NCI-H1417 (cell line): ENCODE measurements around the gene IGF2BP2.
"Not testable (repeated sequence)": the region's sequence is repeated elsewhere in the genome, so short reads cannot be mapped to it uniquely, and the experiment has no call there.

Source experiments
- DNase-seq, 3 experiments: peaks; one replicate each; lab custom pipeline; 2025; lab: John Stamatoyannopoulos, UW

Gene IGF2BP2

DNA sequence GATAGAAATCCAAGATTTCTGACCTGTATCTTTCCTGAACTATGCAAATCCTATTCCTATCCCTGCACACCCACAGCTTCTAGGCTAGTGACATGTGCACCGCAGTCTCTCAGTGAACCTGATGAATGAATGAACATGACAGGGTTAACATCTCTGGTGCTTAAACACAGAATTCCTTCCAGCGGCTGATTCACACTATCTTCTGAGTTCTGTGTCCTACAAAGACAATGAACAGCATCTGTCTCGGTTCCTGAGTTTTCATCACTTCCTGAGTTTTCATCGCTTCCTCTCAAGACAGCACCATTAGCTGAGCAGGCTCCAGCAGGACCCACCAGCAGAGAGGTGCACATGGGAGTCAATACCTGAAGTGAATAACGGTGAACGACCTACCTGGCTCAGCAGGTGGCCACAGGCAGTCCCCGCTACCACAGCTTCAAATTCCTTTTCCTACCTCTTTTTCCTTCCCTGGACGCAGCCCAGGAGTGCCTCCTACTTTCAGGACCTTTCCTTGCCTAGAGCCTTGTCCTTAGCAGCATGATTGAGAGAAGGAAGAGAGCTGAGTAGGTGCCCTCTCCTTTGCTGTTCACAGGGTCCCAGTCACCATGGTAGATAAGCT, 113.5 kb downstream of the IGF2BP2 start:
- no peak for DNase-seq

DNA sequence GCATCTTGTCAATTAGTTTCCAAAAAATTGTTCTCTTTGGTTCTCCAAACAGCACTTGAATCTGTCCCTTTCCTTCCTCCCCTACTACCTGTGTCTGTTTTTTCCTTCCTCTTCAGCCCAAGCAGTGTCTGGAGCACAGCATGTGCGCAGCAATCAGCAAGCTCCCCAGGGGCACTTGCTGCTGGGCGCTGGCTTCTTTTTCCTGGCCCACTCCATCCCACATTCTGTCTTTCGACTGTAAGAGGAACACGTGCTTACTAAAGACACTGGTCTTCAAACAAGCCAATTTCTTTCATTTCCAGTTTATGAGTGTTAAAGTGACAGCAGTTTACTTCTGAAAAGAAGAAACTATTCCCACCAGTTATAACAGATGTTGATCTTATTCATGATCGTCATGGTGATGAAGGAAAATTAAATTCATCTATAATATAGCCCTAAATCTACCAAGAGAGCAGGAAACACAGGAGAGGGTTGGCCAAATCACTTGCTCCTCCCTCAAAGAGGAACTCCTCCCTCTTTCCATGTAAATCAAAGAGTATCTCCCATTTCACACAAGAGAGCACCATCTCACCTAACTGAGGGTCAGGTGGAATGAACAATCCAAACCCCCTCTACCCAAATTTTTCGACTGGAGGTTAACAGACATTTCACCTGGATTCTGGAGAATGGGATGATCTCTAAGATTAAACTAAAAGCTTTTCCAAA, 115.4 kb downstream of the IGF2BP2 start:
- peak in 2 of 3 experiments; percentile 65 to 79 for DNase-seq

DNA sequence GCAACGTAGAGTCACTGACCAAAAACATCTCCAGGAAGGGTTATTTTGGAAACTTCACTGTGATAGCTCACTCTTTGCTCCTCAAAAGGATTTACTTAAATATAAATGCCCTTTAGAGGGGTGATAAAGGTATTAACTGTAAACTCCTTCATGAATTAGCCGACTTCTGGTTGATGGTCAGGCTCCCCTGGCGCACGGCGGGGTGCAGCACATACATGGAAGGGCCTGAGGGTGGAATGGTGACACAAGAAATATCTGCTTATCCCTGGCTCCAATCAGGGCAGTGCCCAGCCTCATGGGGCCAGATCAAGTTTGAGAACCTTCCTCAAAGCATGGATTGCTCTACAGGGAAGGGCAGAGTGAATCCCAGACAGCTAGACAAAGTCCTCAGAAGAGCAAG, 116.5 kb downstream of the IGF2BP2 start:
- DNase-seq: no peak

DNA sequence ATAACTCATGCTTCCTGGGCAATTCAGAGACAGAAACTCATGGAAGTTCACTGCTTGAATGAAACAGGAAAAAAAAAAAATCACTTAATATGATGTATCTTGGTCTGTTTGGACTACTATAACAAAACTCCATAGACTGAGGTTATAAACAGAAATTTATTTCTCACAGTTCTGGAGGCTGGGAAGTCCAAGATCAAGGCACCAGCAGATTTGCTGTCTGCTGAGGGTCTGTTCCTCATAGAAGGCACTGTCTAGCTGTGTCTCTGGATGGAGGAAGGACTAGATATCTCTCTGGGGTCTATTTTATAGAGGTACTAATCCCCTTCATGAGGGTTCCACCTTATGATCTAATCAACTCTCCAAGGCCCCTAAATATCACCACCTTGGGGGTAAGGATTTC, 119.3 kb downstream of the IGF2BP2 start:
- no peak for DNase-seq

DNA sequence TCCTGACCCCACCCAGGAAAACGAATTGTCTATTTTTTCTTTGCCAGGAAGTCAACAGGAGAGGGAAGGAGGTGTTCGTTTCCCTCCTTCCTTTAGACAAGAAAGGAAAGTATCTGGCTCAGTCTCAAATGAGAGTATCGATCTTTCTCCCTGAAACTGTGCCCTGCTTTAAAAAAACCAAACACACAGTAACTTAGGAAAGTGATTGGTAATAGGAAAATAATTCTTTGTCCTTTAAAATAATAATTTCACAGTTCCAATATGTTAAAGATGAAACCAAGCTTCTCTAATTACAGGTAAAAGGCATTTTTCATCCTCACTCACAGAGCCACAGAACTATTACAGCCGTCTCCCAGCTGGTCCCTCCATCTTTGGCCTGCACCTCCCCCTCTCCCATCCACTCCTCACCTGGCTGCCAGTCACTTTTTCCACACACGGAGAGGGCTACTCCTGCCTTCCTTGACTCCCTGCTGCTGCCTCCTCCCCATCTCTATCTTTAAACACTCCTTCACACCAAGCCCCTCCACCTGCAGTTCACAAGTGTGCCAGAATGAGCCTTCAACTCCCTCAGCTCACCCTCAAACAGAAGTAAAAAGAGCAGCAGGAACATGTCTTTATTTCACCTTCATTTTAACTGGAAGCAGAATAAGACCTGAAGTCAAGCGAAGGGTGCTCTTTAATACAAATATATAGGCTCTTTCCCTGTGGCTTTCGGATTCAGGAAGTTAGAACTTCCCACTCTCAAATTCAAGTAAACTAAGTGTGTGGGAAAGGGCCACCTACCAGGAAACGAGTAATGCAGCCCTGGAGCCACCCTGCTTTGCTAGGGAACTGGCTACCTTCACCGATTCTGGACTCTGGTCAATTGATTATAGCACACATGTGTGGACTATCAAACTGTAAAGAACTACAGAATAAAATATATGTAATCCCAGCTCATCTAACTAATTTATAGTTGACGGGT, 122.3 kb downstream of the IGF2BP2 start:
- DNase-seq: peak in 2 of 3 experiments; percentile 32 to 63

DNA sequence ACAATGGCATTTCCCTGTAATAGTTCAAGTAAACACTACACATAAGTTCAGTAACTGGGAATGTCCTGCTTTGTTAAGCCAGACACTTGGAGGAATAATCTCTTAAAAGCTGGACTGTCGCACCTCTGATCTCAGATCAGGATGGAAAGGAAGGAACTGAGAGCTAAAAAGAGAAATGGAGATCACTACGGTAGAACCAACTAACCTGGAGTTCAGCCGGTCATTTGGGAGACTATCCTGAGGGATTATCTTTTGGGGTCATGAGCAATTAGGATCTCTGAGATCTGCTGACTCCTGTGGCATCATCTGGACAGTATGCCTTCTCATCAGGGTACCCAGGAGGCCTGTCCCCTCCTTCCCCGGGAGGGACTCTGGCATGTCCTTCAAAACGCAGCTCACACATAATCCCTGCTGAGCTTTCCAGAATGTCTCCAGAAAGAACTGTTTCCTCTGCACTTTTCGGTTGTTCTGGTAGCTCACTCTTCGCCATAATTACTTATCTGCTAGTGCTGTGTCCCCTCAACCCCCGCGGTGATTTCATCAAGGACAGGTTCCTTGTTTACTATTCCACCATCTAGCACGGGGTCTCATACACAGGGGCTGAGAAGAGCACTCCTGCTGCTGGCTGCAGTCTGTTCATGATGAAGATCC, 123.1 kb downstream of the IGF2BP2 start:
- DNase-seq: peak in 2 of 3 experiments; percentile 24 to 62

DNA sequence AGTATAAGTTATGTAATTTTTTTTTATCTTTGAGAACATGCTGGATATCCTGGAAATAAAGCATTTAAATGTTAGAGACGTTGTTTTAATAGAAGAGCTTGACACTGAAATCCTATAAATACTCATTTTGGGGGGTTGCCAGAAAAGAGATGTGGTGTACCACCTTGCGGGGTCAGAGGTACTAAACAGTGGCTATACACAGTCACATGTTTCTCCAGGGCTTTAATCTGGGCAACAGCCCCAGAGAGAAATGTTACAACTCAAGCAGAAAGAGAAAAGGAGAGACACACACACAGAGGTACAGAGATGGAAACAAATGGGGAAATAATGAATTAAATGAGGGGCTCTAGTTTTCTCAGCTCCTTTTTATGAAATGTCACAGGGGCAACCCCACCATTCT, 124.9 kb downstream of the IGF2BP2 start:
- no peak for DNase-seq

DNA sequence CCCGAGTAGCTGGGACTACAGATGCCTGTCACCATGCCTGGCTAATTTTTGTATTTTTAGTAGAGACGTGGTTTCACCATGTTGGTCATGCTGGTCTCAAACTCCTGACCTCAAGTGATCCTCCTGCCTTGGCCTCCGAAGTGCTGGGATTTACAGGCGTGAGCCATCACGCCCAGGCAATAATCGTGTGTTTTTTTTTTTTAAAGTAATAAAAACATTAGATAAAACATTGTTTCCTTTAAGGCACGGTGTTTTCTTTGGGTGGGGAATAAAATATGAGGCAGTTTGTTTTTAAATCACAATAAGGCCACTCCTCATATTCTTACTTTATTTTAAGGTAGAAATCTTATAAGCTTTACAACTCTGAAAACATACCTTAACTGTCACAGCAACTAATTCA, 127.6 kb downstream of the IGF2BP2 start:
- not testable (repeated sequence) for DNase-seq

DNA sequence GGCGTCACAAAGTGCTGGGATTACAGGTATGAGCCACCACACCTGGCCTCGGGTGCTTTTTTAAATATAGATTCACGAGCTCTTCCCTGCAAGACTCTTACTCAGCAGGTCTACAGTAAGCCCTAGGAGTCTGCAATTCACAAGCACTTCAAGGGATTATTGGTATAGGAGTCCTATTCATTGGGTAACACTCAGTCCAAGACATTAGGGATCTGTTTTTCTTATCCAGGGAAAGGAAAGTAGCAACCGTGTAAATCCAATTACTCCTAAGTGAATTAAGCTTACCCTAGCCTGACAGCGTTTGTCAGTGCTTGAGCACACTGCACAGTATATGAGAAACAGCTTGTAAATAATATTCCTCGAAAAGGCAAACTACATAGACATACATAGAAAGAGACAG, 128.8 kb downstream of the IGF2BP2 start:
- DNase-seq: no peak

DNA sequence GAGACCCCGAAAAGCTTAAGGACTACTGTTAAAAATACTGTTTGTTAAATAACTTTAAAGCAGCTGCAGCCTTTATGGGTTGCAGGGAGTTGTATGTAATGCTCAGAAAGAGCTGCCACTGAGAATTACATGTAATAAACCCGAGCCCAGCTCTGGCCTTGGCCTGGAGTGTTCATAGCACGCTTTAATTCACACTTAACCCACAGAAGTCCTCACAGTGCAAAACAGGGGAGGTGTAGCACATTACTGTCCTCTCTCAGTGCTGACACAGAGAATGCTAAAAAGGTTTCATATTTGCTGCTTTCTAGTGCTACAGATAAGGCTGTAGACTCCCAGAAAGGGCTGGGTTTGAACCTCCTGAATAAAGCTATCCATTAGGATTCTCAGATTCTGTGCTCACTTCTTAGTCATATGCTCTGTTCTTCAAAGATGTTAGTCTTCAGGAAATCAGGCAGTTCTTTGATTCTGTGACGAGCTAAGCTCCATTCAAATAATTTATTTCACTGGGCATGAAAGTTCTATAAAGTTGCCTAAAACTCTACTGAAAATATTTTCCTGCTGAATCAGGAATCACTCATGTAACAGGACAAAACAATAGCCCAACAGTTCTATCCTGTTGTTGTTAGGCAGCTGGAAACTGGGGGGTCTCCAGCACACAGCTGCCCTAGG, 130.7 kb downstream of the IGF2BP2 start:
- DNase-seq: no peak

DNA sequence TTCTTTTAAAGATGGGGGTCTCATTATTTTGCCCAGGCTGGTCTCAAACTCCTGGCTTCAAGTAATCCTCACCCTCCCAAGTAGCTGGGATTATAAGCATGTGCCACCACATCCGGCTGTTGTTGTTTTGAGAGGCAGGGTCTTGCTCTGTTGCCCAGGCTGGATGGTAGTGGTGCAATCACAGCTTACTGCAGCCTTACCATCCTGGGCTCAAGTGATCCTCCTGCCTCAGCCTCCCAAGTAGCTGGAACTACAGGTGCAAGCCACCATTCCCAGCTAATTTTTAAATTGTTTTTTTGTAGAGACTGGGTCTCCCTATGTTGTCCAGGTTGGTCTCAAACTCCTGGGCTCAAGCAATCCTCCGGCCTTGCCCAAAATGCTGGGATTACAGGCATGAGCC, 133.2 kb downstream of the IGF2BP2 start:
- no peak for DNase-seq

DNA sequence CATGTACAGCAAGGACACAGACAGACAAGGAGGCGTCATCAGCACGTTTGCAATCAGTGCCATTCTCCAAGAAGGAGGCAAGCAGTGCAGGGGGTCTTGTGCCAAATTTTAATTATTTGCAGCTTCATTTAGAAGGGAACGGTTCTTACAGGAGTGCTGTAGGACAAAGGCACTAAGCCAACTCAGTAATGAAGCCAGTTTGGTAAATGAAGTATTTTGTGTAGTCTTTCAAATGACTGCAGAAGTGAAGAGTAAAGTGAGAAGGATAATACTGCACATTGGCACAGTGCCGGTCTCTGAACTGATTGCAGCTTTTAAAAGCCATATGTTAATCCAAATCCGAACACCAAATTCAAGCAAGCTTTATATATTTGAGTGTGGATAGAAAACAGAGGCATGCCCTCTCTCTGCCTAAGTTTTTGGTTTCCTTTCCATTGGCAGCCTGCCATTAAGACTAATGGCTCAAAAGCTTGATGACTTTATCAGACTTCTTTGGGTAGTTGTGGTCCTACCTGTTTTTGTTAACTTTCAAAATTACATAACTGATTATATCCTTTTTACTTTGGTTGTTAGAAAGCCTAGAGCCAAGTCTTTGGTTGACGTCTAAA, 137.5 kb downstream of the IGF2BP2 start:
- no peak for DNase-seq

DNA sequence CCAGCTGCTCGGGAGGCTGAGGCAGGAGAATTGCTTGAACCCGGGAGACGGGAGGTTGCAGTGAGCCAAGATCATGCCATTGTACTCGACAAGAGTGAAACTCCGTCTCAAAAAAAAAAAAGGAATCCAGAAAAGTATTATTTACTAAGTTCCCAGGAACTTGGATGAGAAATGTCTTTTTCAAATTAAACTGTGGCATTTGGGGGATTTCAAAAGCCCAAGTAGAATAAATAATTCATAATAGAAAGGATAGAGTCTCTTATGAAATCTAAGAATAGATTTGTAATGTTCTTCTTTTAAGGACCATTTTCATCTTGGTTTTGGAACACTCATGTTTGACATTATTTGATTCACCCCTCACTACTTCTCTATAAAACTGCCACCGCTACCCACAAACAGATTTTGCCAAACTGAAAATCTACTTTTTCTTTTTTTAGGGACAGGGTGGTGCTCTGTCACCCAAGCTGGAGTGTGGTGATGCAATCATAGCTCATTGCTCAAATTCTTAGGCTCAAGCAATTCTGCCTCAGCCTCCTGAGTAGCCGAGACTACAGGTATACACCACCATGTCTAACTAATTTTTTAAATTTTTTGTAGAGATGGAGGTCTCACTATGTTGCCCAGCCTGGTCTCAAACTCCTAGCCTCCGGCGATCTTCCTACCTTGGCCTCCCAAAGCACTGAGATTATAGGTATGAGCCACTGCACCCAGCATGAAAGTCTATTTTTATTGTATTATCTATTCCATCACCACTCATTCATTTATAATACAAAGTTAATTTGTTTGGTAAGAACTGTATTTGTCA, 139.4 kb downstream of the IGF2BP2 start:
- no peak for DNase-seq

DNA sequence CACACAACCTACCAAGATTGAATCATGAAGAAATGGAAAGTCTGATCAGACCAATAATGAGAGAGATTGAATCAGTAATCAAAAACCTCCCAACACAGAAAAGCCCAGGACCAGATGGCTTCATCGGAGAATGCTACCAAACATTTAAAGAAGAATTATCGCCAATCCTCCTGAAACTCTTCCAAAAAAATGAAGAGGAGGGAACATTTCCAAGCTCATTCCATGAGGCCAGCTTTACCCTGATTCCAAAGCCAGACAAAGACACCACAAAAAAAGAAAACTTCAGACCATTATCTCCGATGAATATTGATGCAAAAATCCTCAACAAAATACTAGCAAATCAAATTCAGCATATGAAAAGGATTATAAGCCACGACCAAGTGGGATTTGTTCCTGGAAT, 144.6 kb downstream of the IGF2BP2 start:
- no peak for DNase-seq

DNA sequence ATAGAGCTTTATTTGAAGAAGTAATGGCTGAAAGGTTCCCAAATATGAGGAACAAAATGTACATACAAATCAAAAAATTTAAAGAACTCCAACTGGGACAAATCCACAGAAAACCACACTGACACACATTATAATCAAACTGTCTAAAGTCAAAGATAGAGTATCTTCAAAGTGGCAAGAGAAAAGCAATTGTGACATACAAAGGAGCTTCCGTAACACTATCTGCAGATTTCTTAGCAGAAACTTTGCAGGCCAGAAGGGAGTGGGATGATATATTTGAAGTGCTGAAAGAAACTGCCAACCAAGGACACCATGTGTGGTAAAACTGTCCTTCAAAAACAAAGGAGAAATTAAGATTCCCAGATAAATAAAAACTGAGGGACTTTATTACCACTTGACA, 146.8 kb downstream of the IGF2BP2 start:
- no peak for DNase-seq

DNA sequence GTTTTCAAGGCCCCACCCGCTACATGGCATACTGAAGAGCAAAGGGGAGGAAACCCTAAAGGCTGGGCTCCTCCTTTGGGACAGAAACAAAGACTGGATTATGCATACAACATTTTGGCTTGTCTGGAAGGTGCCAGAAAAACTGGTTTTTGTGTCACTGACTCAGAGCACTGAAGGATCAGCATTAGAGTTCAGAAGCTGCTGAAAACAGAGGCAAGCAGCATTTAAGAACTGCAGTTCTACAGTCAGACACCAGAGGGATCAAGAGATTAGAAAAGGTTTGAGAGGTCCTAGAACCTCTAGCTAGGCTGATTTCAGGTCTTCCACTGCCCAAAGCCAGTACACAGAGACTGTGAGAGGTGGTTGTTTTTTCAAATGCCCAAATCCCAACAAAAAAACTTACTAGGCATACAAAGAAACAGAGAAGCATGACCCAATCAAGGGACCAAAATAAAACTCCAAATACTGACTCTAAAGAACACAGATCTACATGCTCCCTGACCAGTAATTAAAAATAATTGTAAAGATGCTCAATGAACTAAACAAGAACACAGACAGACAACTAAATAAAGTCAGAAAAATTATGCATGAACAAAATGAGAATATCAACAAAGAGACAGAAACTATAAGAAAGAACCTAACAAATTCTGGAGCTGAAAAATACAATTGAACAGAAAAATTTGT, 147.6 kb downstream of the IGF2BP2 start:
- peak; percentile 8 to 73 (median 27) for DNase-seq

DNA sequence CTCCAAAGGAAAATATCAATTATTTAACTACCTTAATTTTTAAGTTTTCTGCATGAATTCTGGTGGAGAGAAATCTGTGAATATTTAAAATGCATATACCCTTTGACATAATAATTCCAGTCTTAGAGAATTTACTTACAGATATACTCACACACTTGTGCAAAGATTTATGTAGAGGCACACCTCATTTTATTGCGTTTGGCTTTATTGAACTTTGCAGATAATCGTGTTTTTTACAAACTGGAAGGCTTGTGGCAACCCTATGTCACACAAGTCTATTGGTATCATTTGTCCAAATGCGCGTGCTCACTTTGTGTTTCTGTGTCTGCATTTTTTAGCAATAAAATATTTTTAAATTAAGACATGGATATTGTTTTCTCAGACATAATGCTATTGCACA, 157.3 kb downstream of the IGF2BP2 start:
- DNase-seq: no peak

DNA sequence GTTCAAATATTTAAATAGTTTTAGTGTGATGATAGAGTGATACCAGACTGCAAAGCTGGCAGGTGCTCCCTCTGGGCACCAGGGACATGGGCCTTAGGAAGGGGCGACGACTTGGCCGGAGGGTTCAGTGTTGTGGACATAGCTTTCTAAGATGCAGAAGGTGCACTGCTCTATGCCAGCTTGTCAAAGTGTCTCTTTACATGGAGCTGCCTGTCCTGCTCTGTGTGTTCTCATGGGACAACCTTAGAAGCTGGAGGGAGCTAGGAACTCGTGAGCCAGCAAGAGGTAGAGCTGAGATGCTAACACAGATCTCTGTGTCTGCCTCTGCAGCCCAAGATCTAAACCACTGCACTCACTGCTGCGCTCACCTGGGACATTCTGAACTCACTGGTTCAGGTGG, 160.9 kb downstream of the IGF2BP2 start:
- no peak for DNase-seq

DNA sequence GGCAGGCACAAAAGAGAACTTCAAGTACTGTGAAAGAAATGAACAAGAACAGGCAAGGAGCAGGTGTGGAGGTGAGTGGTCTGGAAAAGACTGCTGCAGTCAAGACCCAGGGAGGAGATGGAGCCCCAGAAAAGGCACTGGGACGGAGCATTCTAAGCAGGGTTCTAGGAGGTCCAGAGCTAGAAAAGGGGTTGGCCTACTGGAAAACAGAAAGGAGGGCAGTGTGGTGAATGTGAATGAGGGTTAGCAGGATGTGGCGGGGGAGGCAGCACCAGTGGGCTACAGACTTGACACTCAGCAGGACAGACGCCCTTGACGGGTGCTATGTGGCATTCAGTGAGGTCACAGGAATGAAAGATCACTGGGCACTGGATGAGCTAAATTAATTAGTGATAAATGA, 163.1 kb downstream of the IGF2BP2 start:
- no peak for DNase-seq

DNA sequence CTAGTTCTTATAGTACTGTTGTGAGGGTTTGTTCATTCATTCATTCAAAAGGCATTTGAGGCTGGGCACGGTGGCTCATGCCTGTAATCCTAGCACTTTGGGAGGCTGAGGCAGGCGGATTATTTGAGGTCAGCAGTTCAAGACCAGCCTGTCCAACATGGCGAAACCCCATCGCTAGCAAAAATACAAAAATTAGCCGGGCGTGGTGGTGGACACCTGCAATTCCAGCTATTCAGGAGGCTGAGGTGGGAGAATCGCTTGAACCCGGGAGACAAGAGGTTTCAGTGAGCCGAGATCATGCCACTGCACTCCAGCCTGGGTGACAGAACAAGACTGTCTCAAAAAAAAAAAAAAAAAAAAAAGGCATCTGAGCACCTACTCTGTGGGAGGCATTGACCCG, 163.5 kb downstream of the IGF2BP2 start:
- DNase-seq: not testable (repeated sequence)
